HUES64 (cell line): Measurements from ENCODE around the gene KIR3DL1.
"Not testable (repeated sequence)": the region's sequence is repeated elsewhere in the genome, so short reads cannot be mapped to it uniquely, and the experiment has no call there.

Experiments used
- H3K27ac ChIP-seq: 2 replicates; pipeline ENCODE4 v1.7.0; 2013; ENCODE audit warnings: low read depth, low read length, inconsistent platforms
- H3K27me3 ChIP-seq: 2 replicates; pipeline ENCODE4 v1.6.1; 2013; ENCODE audit warnings: mild to moderate bottlenecking, low read length; ENCODE audit not compliant: insufficient read depth
- H3K36me3 ChIP-seq: 2 replicates; pipeline ENCODE4 v1.6.1; 2013; ENCODE audit warnings: mild to moderate bottlenecking, low read length; ENCODE audit not compliant: insufficient read depth
- H3K4me1 ChIP-seq: 2 replicates; pipeline ENCODE4 v1.6.1; 2013; ENCODE audit warnings: mild to moderate bottlenecking, low read length, moderate library complexity; ENCODE audit not compliant: insufficient read depth
- H3K4me3 ChIP-seq: 2 replicates; pipeline ENCODE4 v1.5.1; 2013; ENCODE audit warnings: mild to moderate bottlenecking, low read length, moderate library complexity
- H3K9ac ChIP-seq: 2 replicates; pipeline ENCODE4 v1.6.1; 2013; ENCODE audit warnings: mild to moderate bottlenecking, low read depth, low read length
- H3K9me3 ChIP-seq: 2 replicates; pipeline ENCODE4 v1.6.1; 2013; ENCODE audit warnings: low read depth, low read length; ENCODE audit not compliant: insufficient read depth
- WGBS: fragments of 150-250, 120-280 bp; methylation state at CpG from one replicate; pipeline ENCODE4 v1.1.7; 2013; ENCODE audit warnings: missing lambda C conversion rate; 5-methylcytosine and 5-hydroxymethylcytosine counted together

The KIR3DL1 gene

GRCh38 chr19:54817670-54818536, 1.6 kb downstream of the KIR3DL1 start:
- Histone ChIP-seq H3K9ac (no peak overlapping the region), H3K36me3 (no peaks in the 10 kb centered on the region), H3K27me3 (no peaks in the 10 kb centered on the region), H3K27ac (no peak overlapping the region), H3K4me3 (no peak overlapping the region), H3K4me1 (no peaks in the 10 kb centered on the region), H3K9me3 (peaks cover 79% of the 10 kb centered on the region)
- WGBS, result 77% methylated on average over 15 of the region's 15 CpGs

GRCh38 chr19:54824416-54824815, 8.1 kb downstream of the KIR3DL1 start:
- not testable (repeated sequence) for H3K4me1 ChIP-seq, H3K27me3 ChIP-seq, H3K27ac ChIP-seq, H3K9ac ChIP-seq, H3K36me3 ChIP-seq, H3K4me3 ChIP-seq
- H3K9me3 ChIP-seq, result peaks cover 36% of the 10 kb centered on the region
- WGBS, result 67% methylated on average over 4 of the region's 4 CpGs

- H3K9me3 ChIP-seq, result peaks cover 36% of the 10 kb centered on the region
- not testable (repeated sequence) for H3K27ac ChIP-seq, H3K27me3 ChIP-seq, H3K4me3 ChIP-seq, H3K36me3 ChIP-seq, H3K4me1 ChIP-seq, H3K9ac ChIP-seq
- 69% methylated on average over 5 of the region's 7 CpGs for WGBS
These were observed 9.1 kb downstream of the KIR3DL1 start for GRCh38 chr19:54825326-54825725.

GRCh38 chr19:54828064-54828463, 11.8 kb downstream of the KIR3DL1 start:
- 71% methylated on average over 7 of the region's 8 CpGs for WGBS

GRCh38 chr19:54832496-54832895, 16.2 kb downstream of the KIR3DL1 start, which contains the start of gene KIR2DS4:
TSS of gene KIR2DS4 (plus strand) at chr19:54832676.
- not testable (repeated sequence) for H3K36me3 ChIP-seq, H3K4me3 ChIP-seq, H3K9ac ChIP-seq, H3K27ac ChIP-seq, H3K27me3 ChIP-seq, H3K4me1 ChIP-seq
- peaks cover 60% of the 10 kb centered on the region for H3K9me3 ChIP-seq
- WGBS, result 88% methylated on average over 14 of the region's 14 CpGs

More at GRCh38 chr19:54828064-54828463, 11.8 kb downstream of the KIR3DL1 start:
- H3K4me3 ChIP-seq, H3K27ac ChIP-seq, H3K36me3 ChIP-seq, H3K4me1 ChIP-seq, H3K9ac ChIP-seq, H3K27me3 ChIP-seq: not testable (repeated sequence)
- H3K9me3 ChIP-seq, result peaks cover 42% of the 10 kb centered on the region

GRCh38 chr19:54835126-54835525, 18.9 kb downstream of the KIR3DL1 start:
- H3K27me3 ChIP-seq, result not testable (repeated sequence)

GRCh38 chr19:54837522-54837921, 21.3 kb downstream of the KIR3DL1 start:
- H3K9ac ChIP-seq, H3K36me3 ChIP-seq, H3K4me1 ChIP-seq, H3K27me3 ChIP-seq, H3K4me3 ChIP-seq, H3K27ac ChIP-seq: not testable (repeated sequence)
- peaks cover 53% of the 10 kb centered on the region for H3K9me3 ChIP-seq
- WGBS, result 63% methylated on average over 2 of the region's 2 CpGs

More at GRCh38 chr19:54835126-54835525, 18.9 kb downstream of the KIR3DL1 start:
- not testable (repeated sequence) for H3K36me3 ChIP-seq, H3K27ac ChIP-seq, H3K4me1 ChIP-seq, H3K9ac ChIP-seq, H3K4me3 ChIP-seq
- 71% methylated on average over 5 of the region's 5 CpGs for WGBS
- H3K9me3 ChIP-seq, result peaks cover 63% of the 10 kb centered on the region

GRCh38 chr19:54843171-54843570, 26.9 kb downstream of the KIR3DL1 start:
- not testable (repeated sequence) for H3K27ac ChIP-seq, H3K9ac ChIP-seq, H3K4me3 ChIP-seq, H3K4me1 ChIP-seq, H3K27me3 ChIP-seq, H3K36me3 ChIP-seq
- 75% methylated on average over 8 of the region's 8 CpGs for WGBS
- H3K9me3 ChIP-seq, result peaks cover 46% of the 10 kb centered on the region

- peaks cover 74% of the 10 kb centered on the region for H3K9me3 ChIP-seq
- not testable (repeated sequence) for H3K36me3 ChIP-seq, H3K4me1 ChIP-seq, H3K9ac ChIP-seq, H3K27ac ChIP-seq, H3K4me3 ChIP-seq, H3K27me3 ChIP-seq
- WGBS, result 84% methylated on average over 16 of the region's 16 CpGs
These were observed 33.9 kb downstream of the KIR3DL1 start, which contains the start of gene KIR3DL2 for GRCh38 chr19:54850061-54850640. TSS of gene KIR3DL2 (plus strand) at chr19:54850443. CDS start at chr19:54850476, 33 bp downstream.

- Histone ChIP-seq H3K27me3 (no peaks in the 10 kb centered on the region), H3K4me1 (no peaks in the 10 kb centered on the region), H3K4me3 (no peak overlapping the region), H3K27ac (no peak overlapping the region), H3K9me3 (peaks cover 79% of the 10 kb centered on the region), H3K9ac (no peak overlapping the region), H3K36me3 (no peaks in the 10 kb centered on the region)
- WGBS, result 68% methylated on average over 2 of the region's 2 CpGs
These were observed 34.7 kb downstream of the KIR3DL1 start for GRCh38 chr19:54850930-54851329.

GRCh38 chr19:54851353-54851752, 35.1 kb downstream of the KIR3DL1 start:
- no peaks in the 10 kb centered on the region for H3K27me3 ChIP-seq
- H3K36me3 ChIP-seq, result no peaks in the 10 kb centered on the region
- WGBS, result 92% methylated on average over 7 of the region's 7 CpGs
- peaks cover 79% of the 10 kb centered on the region for H3K9me3 ChIP-seq
- H3K9ac ChIP-seq, result no peak overlapping the region
- no peak overlapping the region for H3K4me3 ChIP-seq
- no peaks in the 10 kb centered on the region for H3K4me1 ChIP-seq
- H3K27ac ChIP-seq, result no peak overlapping the region
